ENCODE measurements around the gene FAM53A.
"Not testable (repeated sequence)": the region's sequence is repeated elsewhere in the genome, so short reads cannot be mapped to it uniquely, and the experiment has no call there.

Gene FAM53A

GRCh38 chr4:1658146-1658545 lies 26.0 kb downstream of the FAM53A start:
- no peak for DNase-seq

GRCh38 chr4:1656986-1657385 lies 27.1 kb downstream of the FAM53A start:
- no peak for DNase-seq

GRCh38 chr4:1656132-1656531 lies 28.0 kb downstream of the FAM53A start:
- DNase-seq = no peak

- DNase-seq = no peak
Measured at GRCh38 chr4:1655676-1656075, 28.4 kb downstream of the FAM53A start.

GRCh38 chr4:1655081-1655480 lies 29.0 kb downstream of the FAM53A start:
- no peak for DNase-seq

- DNase-seq = no peak
Measured at GRCh38 chr4:1654216-1654955, 29.7 kb downstream of the FAM53A start.

GRCh38 chr4:1653776-1654175 lies 30.3 kb downstream of the FAM53A start:
- no peak for DNase-seq

- no peak for DNase-seq
Measured at GRCh38 chr4:1652088-1652487, 32.0 kb downstream of the FAM53A start.

GRCh38 chr4:1651609-1652008 lies 32.5 kb downstream of the FAM53A start:
- DNase-seq = no peak

- DNase-seq = no peak
Measured at GRCh38 chr4:1648962-1649361, 35.2 kb downstream of the FAM53A start.

GRCh38 chr4:1647432-1647831 lies 36.7 kb downstream of the FAM53A start:
- DNase-seq = no peak

- no peak for DNase-seq
Measured at GRCh38 chr4:1646690-1647089, 37.4 kb downstream of the FAM53A start.

GRCh38 chr4:1644891-1645657 lies 39.0 kb downstream of the FAM53A start:
- no peak for DNase-seq

- DNase-seq = no peak
Measured at GRCh38 chr4:1643971-1644735, 40.0 kb downstream of the FAM53A start.

GRCh38 chr4:1642196-1642951 lies 41.7 kb downstream of the FAM53A start:
- DNase-seq = no peak

GRCh38 chr4:1641671-1642070 lies 42.4 kb downstream of the FAM53A start:
- no peak for DNase-seq

GRCh38 chr4:1640716-1641503 lies 43.2 kb downstream of the FAM53A start:
- DNase-seq = not testable (repeated sequence)

GRCh38 chr4:1640190-1640589 lies 43.9 kb downstream of the FAM53A start:
- DNase-seq = no peak

- no peak for DNase-seq
Measured at GRCh38 chr4:1639299-1639868, 44.7 kb downstream of the FAM53A start.

- DNase-seq = no peak
Measured at GRCh38 chr4:1638873-1639272, 45.2 kb downstream of the FAM53A start.

- DNase-seq = no peak
Measured at GRCh38 chr4:1638272-1638598, 45.9 kb downstream of the FAM53A start.
